HG02759 (cell line): Measurements from ENCODE around the gene CMSS1.

ENCODE experiments used
- ATAC-seq: cut with Tn5 transposase; IDR thresholded peaks from one replicate; pipeline ENCODE4 v1.9.1; 2021; ENCODE audit warnings: mild to moderate bottlenecking, moderate library complexity; ENCODE audit not compliant: unreplicated experiment

Gene CMSS1

DNA sequence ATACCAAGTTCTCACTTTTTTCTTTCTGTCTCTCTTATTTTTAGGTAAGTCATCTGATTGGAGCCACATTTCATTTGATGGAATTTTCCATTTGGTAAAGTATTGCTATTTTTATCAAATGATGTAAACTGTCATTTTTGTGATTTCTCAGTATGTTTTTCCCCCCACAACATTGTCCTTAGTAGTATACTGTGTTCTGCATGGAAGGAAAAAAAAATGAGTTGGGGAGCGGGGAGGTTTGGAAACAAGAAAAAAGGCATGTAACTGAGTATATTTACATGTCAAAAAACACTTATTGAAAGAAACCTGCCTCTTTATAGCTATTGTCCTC is 192.4 kb downstream of the CMSS1 start:
- no peak for ATAC-seq

DNA sequence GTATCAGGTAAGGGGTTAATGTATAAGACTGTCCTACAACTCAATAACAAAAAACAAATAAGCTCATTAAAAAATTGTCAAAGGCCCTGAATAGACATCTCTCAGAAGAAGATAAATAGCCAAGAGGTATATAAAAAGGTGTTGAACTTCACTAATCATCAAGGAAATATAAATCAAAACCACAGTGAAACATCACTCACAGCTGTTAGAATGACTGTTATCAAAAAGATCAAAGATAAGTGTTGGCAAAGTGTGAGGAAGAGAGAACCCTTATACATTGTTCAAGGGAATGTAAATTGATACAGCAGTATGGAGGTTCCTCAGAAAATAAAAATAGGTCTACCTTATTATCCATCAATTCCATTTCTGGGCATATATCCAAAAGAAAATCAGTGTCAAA is 201.1 kb downstream of the CMSS1 start:
- no peak for ATAC-seq

DNA sequence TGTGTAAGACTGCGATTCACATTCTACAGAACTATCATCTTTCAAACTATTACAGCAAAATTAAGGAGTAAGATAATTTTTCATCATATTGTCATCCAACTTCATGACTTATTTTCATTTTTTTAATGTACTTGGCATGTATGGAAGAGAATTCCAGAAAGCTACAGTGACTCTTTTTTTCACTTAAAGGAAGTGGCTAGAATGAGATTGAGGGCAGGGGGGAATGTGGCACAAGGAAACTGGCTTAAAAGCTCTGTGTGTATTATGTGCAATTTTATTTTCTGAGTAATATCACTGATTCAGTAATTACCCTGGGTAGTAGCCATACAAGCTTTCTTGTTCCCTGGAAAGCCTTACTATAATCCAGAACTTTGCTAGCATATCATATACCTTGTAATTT is 202.1 kb downstream of the CMSS1 start:
- no peak for ATAC-seq

- no peak for ATAC-seq
These were observed 203.4 kb downstream of the CMSS1 start for GRCh38 chr3:100020876-100021644.

DNA sequence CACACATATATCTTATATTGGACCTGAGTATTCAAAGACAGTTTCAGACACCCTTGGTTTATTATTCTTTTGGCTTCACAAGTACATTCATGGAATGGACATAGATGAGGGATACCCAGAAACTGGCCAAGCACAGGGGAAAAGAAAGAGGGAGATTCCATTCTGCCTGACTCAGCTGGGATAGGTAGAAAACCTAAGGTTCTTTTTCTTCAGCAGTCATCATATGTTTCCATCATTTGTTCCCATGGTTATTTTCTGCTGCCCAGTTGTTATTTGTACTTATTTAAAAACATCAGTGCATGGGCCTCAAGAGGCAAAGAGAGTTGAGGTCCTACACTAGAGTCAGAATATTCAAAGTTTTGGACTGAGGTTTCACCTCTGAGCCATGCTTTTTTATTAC is 204.8 kb downstream of the CMSS1 start:
- no peak for ATAC-seq

- no peak for ATAC-seq
These were observed 205.5 kb downstream of the CMSS1 start for GRCh38 chr3:100023150-100023549.

GRCh38 chr3:100023595-100023994 is 205.9 kb downstream of the CMSS1 start:
- ATAC-seq = no peak

DNA sequence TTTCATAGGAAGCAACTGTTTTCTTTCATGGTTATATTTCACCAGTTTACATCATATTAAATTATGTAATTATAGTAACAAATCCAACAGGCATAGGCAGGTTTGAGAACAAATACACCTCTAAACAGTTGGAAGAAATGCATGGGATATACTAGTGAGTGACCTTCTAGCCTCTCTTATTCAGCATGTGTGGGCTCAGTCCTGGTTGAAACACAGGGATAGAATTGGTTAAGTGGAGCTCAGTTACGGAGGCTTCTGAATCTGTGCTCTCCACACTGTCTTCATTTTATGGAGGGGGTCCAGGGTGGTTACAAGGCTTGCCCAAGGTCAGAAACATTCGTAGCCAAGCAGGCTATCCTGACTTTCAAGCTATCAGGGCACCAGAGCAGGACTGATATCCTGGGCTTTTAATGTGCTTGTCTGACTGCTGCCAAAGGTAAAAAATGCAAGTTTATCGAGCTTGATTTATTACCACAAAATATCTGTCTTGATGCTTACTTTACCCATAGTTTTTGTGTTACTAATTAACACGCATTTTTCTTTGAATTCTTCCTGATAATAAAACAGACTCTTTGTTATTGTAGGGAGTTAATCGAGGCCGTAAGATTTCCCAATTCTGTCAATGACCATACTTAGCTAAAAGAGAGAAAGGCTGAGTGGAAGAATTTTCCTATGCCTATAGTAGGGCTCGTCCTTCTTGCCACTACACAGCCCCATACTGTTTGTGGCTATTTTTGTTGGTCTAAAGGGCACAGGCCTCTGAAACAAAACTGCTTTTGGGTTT is 207.1 kb downstream of the CMSS1 start:
- ATAC-seq = no peak

DNA sequence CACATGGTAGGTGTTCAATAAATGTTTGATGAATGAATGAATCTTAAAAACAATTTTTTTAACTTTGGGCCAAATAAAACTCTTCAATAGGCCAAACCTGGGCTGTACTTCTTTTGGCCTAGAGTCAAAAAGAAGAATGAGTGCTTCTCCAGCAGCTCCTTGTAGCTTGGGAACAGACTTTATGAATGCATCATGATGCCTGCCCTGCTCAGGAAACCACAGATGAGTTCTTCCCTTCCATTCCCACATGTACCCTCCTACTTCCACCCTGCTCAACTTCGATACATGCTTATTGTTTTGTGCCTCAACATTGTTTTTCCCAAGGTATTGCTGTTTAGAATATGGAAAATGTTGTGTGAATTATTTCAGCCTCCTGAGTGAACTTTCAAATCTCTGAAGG is 209.7 kb downstream of the CMSS1 start:
- ATAC-seq = no peak

GRCh38 chr3:100029052-100029451 is 211.4 kb downstream of the CMSS1 start:
- ATAC-seq = no peak

GRCh38 chr3:100029689-100030088 is 212.0 kb downstream of the CMSS1 start:
- ATAC-seq = no peak

DNA sequence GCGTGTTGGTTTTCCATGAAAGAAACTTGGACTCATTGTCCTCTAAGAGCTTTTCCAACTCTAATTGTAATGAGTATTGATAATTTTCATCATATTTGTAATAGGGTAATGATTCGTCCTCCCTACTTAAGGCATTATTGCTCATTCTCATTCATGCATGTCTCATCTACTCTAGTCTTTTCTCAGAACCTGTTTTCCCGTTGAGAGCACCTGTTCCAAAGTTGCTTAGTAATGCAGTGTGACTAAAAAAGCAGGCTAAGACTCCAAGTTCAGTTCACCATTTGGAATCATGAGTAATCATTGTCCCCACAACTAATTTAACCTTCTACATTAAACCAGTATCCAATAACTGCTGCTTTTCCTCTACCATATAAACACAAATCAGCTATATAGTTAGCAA is 212.7 kb downstream of the CMSS1 start:
- ATAC-seq = no peak

DNA sequence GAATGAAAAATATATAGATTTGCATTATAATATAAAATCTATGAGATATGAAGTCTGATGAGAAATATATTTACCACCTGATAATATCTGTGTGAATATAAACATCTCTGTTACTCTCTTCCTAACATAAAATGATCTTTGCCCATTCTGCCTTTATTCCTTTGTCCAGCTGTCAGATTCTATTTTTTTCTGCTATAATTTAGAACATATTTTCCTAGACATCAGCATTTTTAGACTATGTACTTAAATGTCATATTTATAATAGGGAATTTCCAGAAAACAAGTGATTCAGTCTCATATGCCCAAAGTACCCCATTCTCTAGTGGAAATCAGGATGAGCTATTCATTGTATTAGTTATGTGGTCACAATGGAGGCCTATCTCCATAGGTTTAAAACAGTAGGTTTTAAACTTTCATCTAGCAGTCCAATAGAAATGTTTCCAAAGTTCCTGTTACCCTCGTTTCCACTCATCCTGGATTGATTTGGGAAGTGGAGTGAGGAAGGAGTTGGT is 213.3 kb downstream of the CMSS1 start:
- no peak for ATAC-seq

DNA sequence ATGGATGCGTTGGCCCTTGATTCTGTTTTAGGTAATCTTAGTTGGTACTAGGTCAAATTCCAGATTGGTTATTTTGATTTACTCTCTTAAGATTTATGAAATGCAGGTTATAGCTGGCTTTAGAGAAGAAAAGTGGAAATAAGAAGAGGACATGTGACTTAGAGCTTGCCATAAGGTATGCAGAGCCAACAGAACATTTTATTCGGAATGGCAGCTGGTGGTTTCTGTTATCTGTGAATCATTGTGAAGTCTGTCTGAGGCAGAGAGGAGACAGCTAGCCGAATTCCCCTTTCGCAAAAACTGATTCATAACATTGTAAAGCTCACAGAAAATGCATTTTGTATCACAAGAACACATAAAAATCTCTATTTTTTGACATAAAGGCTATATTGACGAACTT is 214.6 kb downstream of the CMSS1 start:
- ATAC-seq = no peak

DNA sequence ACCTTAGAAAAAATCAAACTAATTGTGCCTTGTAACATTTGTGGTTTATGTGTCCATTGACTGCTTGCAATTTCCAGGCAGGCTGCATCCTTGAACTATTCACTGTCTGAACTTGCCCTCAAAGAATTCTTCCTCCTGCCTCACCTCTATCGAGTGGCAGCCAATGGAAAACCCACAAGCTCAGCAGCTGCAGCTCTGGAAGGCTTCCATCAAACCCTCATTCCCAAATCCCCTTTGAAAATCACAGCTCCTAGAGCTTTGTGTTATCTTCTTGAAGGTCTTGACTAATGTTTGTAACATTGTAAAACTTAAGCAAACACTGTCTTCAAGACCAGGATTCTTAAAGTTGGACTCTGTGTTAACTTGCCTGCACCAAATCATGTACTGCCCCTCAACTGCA is 215.5 kb downstream of the CMSS1 start:
- ATAC-seq = no peak

DNA sequence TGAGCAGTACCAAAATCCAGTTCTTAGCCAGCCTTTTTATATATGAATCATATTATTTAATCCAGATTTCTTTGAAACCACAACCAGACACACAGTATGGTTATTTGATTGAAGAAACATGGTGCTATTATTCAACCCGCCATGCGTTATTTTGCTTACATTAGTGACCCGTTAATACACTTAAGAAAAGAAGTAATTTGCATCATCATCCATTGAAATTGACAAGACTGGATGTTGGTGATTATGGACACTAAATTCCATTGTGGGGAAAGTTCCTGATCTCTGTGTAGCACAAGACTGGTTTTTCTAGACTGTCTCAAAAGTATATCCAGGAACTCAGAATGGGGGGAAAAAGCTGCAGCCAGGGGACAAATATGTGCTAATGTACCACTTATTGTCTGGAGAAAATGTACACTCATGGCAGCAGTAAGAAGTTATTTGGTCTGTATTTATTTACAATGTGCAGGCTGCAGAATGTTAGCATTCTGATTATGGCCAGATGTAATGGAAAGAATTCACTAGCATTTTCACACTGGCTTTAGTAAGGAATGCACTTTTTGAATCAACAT is 216.3 kb downstream of the CMSS1 start:
- no peak for ATAC-seq

DNA sequence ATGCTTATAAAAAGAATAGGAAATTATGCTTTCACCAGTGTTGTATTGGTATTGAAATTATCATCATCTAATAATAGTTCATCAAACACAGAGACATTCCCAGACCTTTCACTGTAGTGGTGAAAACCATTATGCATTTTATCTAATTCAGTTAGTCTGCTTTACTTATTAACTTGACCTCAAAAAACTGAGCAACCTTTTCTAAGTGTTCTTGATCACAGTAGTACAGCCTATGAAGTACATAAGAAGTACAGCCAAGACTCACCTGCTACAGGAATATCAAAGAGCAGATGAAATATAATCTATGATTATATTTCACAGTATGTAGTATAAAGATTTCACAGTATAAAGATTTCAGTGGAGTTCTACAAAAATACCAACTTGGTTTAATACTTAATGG is 221.4 kb downstream of the CMSS1 start:
- ATAC-seq = no peak

DNA sequence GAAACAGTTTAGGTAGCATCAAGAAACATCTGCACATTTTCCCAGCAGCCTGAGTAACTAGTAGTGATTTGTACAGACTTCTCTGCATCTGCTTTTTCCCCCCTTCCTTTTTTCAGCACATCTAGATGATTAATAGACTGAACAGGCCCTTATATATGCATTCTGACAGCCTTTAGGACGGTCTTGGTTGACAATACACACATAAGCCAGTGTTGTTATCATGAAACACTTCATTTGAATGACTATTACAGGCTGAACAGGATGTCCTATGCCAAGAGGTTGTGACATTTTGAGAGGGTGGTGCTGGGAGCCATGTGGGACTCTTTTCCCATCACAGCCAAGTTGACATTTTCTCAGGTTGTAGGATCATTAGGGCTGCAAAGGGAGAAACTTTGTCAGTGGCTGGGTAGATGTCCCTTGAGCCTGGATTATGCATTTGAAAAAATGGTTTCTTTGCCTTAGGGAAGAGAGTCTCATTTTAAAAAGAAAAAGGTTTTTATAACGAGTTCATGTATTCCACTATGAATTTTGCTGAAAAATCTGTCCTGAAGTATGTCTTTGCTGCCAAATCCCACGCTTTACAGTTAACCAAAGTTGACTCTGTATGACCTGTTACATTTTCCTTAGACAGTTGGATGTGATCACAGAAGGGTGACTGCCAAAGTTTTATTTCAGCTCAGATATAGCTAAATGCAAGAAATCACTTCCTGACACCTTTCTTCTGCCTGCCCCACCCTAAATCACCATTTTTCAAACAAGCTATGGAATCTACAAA is 223.0 kb downstream of the CMSS1 start:
- no peak for ATAC-seq

- ATAC-seq = no peak
These were observed 223.7 kb downstream of the CMSS1 start for GRCh38 chr3:100041328-100041749.

DNA sequence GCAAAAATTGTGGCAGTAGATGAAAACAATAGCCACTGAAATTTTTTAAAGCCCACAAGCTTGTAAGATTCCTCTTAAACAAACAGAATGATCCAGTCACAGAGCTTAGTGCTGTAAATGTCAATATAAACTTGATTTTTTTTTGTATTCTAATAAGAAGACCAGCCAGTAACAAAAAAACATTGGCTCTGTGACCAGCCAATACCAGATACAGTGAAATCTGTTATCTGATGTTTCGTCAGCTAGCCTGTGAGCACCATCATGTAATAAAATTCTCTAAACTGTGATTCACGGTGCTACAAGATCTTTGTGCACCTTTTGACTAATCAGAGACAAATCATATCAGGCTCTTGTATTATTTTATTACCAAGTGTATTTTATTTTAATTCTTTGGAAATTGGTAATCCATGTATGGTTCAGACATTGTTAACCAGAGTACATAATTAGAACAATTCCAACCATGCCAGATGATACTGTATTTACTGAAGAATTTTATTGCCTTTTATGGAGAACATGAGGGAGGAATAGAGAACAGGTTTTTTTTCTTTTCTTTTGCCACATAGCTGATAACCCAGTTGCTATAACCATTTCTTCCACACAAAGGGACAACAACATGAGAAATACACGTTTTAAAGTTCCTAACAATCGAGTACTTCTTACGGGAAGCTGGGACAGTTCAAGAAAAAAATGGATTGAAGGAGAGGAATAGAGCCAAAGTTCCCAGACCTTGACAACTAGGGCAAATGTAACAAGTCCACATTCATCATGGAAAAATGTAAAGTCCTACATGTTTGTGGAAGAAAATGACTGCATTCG is 224.7 kb downstream of the CMSS1 start:
- ATAC-seq = no peak
